HG03060 (cell line): ENCODE data around the gene EFCAB5.
"Not testable (repeated sequence)": the region's sequence is repeated elsewhere in the genome, so short reads cannot be mapped to it uniquely, and the experiment has no call there.

Experiments
- ATAC-seq: cut with Tn5 transposase; IDR thresholded peaks from one replicate; pipeline ENCODE4 v1.9.1; 2021; ENCODE audit warnings: low read depth, moderate number of reproducible peaks; ENCODE audit not compliant: unreplicated experiment

EFCAB5 gene

DNA sequence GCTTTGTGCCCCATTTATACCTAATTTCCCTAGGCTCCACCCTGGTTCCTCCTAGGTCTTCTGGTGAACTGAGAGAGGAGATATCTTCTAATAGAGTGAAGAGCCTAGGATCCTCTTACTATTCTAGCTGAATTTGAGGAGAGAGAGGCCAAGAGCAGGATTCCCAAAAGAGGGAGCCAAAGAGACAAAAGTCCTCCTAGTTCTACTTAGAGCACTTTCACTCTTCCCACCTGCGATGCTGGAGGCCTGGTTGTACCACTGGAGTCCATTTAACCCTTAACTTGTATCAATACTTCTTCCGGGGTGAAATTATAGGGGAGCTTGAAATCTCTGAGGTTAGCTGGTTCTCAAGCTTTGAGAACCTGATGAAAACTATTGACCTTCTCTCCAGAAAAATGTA, 8.1 kb upstream of the EFCAB5 start:
- no peak for ATAC-seq

DNA sequence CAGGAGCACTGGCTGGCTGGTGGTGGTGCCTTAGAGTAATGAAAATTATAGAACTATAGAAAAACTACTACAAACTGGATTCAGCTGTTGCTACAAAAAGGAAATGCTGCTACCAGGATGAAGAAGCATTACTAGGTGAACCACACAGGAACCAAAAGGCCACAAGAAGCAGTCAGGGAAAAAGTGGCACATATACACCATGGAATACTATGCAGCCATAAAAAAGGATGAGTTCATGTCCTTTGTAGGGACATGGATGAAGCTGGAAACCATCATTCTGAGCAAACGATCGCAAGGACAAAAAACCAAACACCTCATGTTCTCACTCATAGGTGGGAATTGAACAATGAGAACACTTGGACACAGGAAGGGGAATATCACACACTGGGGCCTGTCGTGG, 5.5 kb upstream of the EFCAB5 start:
- not testable (repeated sequence) for ATAC-seq

DNA sequence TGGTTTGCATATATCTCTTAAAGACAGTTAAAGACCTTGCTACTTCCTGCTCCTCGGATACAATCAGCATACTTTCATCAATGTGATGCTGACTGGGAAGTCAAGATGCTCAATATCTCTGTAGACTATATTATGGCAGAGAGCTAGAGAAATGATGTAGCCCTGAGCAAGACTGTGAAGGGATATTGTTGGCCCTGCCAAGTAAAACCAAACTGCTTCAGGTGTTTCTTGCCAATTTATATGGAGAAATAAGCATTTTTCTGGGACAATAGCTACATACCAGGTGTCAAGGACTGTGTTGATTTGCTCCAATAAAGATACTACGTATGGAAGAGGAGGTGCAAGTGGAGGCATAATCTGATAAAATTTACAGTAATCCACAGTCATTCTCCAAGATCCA, 4.7 kb upstream of the EFCAB5 start:
- ATAC-seq, result no peak

DNA sequence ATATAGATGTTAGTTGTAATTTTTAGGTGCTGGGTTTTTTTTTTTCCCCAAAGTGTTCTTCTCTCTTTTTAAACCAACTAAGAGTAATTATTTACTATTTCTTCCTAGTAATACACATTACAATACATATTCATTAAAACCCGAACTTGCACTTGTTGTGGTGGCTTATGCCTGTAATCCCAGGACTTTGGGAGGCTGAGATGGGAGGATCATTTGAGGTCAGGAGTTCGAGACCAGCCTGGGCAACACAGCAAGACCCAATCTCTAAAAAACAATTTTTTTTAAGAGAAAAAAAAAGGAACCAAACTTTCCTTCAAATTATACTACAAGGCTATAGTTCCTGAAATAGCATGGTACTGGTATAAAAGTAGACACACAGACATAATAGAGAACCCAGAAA, 3.8 kb downstream of the EFCAB5 start:
- ATAC-seq, result no peak

DNA sequence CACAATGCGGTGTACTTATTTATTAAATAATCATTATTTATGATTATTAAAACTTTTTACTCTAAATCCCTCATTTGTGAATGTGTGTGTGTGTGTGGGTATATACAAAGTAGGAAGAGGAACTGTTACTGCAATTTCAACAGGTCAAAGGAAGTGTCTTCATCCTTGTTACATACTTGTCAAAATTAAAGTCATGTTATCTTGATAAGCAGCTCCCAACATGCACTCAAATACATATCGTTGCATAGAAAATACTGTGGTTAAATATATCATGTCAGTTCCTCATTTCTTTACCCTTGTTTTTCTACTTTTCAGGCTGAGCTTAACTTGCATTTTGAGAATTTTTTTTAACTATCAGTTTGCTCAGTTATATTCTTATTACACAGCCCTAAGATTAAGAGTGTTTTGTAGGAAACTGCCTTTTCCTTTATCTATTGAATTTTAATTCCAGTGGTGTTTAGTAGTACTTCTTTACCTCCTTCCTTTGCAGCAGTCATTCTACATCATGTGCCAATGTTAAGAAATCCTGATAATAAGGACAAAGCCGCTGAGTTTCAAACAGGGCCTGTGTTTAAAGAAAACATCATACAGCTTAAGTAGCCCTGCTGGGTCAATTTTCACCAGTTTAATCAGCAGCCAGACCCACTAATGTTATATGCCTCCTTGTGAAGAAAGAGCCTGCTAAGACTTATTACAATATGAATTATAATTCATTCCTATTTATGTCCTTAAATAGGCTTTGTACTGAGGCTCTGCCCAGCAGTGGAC, 7.2 kb downstream of the EFCAB5 start:
- no peak for ATAC-seq

DNA sequence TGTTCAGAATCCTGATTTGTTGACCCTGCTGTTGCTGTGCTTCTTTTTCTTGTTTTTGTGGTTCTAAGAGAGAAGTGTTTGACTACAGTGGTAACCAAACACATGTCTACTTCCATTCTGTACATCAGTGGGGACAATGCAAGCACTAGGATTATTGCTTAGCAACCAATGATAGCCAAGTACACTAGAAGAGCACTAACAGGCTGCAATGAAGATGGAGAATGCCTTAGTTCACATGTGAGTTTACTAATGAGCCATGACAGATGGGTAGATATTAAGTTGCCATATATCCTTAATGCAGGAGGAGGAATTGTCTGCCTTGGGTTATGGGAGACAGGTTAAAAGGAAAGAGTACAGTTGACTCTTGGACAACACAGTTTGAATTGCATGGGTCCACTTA, 8.3 kb downstream of the EFCAB5 start:
- ATAC-seq, result no peak

DNA sequence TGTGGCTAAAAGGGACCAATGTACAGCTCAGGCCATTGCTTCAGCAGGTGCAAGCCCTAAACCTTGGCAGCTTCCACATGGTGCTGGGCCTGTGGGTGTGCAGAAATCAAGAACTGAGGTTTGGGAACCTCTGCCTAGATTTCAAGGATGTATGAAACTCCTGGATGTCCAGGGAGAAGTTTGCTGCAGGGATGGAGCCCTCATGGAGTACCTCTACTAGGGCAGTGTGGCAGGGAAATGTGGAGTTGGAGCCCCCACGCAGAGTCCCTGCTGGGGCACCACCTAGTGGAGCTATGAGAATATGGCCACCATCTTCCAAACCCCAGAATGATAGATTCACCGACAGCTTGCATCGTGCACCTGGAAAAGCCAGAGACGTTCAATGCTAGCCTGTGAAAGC, 13.0 kb downstream of the EFCAB5 start:
- no peak for ATAC-seq

DNA sequence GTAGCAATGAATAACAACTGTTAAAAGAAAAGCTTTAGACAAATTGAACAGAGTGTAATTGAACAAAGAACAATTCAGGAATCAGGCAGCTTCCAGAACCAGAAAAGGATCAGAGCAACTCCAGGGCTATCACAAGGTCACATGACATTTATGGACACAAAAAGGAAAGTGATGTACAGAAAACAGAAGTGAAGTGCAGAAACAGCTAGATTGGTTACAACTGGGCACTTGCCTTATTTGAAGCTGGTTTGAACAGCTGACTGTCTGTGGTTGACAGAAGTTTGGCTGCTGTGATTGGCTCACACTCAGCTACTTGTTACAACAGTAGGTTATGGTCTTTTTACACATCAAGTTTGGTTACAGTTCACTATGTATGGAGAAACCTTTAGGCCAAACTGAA, 14.8 kb downstream of the EFCAB5 start:
- no peak for ATAC-seq

DNA sequence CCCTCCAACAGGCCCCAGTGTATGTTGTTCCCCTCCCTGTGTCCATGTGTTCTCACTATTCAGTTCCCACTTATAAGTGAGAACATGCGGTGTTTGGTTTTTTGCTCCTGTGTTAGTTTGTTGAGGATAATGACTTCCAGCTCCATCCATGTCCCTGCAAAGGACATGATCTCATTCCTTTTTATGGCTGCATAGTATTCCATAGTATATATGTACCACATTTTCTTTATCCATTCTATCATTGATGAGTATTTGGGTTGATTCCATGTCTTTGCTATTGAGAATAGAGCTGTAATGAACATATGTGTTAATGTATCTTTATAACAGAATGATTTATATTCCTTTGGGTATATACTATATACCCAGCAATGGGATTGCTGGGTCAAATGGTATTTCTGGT, 16.1 kb downstream of the EFCAB5 start:
- not testable (repeated sequence) for ATAC-seq

DNA sequence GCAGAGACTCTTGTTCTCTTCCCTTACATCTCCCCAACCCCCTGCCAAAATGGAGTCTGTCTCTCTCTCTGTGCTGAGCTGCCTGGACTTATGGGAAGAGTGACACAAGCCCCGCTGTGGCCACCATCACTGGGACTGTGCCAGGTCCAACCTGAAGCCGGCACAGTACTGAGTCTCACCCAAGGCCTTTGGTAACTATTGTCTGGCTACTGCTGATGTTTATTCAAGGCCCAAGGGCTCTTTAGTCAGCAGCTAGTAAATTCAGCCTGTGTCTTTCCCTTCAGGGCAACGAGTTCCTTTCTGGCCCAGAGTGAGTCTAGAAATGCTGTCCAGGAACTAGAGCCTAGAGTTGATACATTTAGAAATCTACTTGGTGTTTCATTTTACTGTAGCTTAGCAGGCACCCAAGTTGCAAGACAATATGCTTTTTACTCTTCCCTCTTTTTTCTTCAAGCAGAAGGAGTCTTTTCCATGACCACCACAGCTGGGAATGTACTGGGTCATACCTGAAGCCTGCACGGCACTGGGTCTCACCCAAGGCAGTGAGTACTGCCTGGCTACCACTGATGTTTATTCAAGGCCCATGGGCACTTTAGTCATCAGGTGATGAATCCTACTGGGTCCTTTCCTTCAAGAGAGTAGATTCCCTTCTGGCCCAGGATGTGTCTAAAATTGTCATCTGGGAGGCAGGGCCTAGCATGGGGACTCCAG, 17.7 kb downstream of the EFCAB5 start:
- ATAC-seq, result no peak

DNA sequence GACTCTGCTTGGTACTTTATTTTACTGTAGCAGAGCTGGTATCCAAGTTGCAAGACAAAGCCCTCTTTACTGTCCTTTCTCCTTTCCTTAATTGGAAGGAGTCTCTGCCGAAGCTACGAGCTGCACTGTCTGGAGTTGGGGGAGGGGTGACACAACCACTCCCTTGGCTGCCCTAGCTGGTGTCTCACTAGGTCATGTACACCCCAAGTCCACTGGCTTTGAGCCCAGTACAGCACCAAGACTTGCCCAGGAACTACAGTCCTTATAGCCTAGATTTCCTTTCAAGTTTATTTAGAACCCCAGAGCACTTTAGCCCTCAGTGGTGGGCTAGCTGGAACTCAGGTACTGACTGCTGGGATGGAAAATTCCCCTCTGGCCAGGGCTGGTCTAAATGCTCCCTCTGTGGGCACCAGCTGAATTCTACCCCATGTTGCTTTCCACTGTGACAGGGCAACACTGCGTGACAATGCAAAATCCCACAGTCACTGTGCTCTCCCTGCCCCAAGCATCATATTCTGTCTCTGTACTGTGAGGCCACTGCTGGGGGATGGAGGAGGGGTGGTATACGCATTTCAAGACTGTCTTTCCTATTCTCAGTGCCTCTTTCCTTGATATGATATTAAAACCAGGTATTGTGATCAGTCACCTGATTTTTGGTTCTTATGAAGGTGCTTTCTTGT, 18.4 kb downstream of the EFCAB5 start:
- ATAC-seq, result no peak

DNA sequence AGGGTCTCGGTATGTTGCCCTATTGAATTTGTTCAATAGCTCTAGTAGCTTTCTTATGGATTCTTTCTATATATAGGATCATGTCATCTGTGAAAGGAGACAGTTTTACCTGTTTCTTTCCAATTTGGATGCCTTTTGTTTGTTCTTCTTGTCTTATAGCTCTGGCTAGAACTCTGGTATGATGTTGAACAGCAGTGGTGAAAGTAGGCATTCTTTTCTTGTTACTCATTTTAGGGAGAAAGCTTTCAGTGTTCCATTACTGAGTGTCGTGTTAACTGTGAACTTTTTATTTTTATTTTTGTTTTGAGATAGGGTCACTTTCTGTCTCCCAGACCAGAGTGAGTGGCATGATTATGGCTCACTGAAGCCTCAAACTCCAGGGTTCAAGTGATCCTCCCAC, 21.2 kb downstream of the EFCAB5 start:
- no peak for ATAC-seq

DNA sequence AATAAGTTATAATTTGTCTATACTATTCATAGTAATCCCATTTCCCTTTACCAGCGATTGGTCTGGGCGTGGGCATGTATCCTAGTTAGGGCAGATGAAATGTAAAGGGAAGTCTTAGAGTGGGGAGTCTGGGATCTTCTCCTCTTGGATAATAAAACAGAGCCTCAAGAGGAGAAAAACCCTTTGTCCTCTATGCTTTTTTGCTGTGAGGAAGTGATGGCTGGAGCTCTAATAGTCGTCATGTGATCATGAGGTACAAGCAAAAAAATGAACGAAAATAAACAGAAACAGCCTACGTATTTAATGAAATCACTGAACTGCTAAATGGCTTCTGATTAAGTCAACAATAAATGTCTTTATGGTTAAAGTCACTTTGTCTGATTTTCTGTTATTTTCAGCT, 26.8 kb downstream of the EFCAB5 start:
- no peak for ATAC-seq

DNA sequence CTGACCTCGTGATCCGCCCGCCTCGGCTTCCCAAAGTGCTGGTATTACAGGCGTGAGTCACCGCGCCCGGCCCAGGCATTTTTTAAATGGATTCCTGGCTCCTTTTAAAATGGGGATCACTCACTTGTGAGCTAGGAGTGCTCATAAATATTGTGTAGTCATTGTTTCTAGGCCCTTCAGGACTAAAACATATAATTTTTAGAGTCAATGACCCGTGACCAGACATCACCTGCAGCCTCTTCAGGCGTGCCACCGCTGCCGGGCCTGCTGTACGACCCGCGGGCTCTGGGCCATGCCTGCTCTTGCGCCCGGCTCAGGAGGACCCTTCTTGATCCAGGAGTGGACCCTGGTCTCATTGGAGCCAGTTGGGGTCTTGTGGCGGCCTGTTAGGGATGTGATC, 30.8 kb downstream of the EFCAB5 start:
- ATAC-seq, result no peak

DNA sequence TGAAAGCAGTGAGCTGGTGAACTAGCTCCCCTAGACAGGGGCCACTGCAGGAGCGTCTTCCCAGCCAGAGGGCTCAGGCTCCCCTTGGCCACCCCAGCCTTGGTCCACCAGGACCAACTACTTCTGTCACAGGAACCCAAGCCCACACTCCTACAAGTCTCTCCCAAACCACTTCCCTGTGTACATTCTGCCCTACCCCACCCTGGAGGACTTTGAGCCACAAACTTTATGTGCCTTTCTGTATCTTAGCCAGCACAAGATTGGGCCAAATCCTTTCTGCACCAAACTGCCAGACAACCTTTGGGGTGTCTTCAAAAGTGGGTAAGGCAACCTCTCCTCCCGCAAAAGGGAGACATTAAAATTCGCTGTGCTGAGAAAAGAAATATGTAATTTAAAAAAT, 31.6 kb downstream of the EFCAB5 start:
- no peak for ATAC-seq

DNA sequence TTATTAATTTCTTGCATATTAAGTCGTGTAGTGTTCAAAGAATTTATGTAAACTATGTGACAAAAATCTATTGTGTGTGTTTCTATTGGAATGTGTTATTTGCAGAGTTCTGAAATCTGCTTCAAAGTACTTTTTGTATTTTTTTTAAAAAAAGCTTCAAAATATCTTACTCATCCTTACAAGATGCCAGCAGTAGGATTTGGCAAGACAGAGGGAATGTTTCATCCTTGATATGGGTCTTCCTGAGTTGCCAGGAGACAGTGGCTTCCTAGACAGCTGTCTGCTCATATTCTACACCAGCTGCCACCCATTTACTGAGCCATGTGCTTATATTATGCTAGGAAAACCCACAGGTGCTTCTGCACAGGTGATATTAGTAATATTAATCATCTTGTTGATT, 36.4 kb downstream of the EFCAB5 start:
- ATAC-seq, result no peak

DNA sequence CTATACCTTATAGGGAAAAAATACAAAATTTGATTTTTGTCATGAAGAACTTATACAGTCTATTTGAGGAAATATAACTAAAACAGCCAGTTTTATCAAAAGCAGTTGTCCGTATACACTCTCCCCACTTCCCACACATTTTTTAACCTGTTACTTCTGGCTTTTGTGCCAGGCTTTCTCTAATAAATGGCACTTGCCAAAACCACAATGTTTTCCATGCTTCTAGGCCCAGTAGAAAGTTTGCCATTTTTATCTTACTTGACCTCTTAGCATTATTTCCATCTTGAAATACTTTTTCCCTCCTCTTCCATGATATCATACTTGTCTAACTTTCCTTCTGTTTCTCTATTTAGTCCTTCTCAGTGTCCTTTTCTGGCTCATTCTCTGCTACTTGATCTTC, 38.8 kb downstream of the EFCAB5 start:
- no peak for ATAC-seq

DNA sequence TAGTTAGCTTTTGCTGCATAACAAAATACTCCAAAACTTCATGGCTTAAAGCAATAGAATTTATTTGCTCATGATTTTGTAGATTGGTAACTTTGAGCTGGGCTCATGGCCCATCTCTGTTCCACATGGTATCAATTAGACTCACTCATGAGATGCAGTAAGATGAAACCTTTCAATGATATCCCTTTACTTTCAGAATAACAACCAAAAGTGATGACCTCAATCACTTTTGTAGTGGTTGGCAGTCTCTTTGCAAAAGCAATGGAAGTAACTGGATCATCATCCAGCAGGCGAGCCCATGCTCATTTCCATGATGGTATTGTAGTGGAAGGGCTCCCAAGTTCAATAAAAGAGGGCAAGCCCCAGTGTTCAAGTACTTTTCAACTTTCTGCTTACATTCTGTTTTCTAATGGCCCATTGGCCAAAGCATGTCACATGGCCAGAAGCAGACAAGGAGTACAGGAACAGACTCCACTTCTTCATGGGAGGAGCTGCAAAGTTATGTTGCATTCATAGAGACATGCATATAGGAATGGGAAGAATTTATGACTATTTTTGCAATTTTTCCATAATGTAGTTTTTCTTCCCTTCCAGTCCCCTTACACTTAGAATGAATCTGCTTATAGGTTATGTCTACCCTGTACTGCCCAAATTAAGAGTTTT, 41.7 kb downstream of the EFCAB5 start:
- ATAC-seq, result no peak

DNA sequence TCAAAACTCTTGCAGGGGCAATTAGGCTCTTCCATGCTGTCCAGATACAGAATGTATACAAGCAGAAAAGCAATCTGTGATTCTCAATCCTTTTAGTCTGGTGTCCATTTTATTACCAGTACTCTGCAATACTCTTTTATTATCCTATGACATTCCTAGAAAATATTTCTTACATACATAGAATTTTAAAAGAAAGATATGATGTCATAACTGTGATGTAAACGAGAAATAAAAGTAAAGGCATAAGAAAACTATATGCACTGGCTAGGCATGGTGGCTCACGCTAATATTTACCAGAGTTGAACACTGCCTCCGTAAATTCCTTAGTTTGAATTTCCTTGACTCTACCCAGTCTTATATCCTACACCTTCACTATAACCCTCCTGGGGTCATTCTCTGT, 55.0 kb downstream of the EFCAB5 start:
- no peak for ATAC-seq

DNA sequence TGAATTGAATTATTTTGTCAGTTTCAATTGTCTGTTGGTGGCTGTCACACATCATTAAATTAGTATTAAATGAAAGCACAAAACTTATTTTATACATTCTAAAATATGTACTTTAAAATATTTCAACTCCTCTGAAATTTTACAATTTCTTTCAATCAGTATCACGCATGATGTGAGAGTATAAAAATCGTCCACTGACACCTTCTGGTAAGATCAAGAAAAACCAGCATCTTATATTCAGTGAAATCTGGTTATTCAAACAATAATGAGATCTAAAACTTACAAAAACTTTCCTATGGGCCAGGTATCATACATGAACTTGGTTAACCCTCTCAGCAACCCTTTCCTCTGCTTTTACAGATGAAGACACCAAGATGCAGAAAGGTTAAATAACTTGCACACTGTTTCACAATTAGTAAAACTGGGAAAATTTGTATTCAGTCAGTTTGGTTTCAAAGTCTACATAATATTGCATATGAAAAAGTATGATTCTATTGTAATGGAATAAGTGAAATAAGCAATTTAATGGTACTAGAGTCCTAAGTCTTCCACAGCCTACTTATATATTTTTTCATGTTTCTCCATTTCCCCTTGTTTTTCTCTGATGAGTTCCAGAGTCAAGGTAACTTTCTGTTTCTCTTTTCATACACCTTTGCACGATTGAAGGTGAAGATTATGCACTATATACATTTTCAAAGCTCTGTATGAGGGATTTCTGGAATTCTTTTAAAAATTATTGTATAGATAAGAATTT, 58.7 kb downstream of the EFCAB5 start:
- ATAC-seq, result no peak
